Stimulated activated naive CD8-positive, alpha-beta T cell treated with anti-CD3 and anti-CD28 coated beads, Interleukin-15, Interleukin-2, amounts not matched to agents 100 ng/mL and 50 ng/mL, for 24 hours (primary cell): Measurements from ENCODE around the gene THNSL1.
"Not testable (repeated sequence)": the region's sequence is repeated elsewhere in the genome, so short reads cannot be mapped to it uniquely, and the experiment has no call there.

Source experiments
- H3K27ac Mint-ChIP-seq: one replicate; pipeline ENCODE4 v1.8.0; 2021; ENCODE audit warnings: mild to moderate bottlenecking, mixed read lengths
- H3K27me3 Mint-ChIP-seq: one replicate; pipeline ENCODE4 v1.8.0; 2021; ENCODE audit warnings: mixed read lengths
- H3K36me3 Mint-ChIP-seq: one replicate; pipeline ENCODE4 v1.8.0; 2021; ENCODE audit warnings: low read depth, mixed read lengths
- H3K4me1 Mint-ChIP-seq: one replicate; pipeline ENCODE4 v1.8.0; 2021; ENCODE audit warnings: low read depth, mixed read lengths
- H3K4me3 Mint-ChIP-seq: one replicate; pipeline ENCODE4 v1.8.0; 2021; ENCODE audit warnings: mild to moderate bottlenecking, mixed read lengths
- H3K9me3 Mint-ChIP-seq: one replicate; pipeline ENCODE4 v1.8.0; 2021; ENCODE audit warnings: mixed read lengths

The THNSL1 gene

DNA sequence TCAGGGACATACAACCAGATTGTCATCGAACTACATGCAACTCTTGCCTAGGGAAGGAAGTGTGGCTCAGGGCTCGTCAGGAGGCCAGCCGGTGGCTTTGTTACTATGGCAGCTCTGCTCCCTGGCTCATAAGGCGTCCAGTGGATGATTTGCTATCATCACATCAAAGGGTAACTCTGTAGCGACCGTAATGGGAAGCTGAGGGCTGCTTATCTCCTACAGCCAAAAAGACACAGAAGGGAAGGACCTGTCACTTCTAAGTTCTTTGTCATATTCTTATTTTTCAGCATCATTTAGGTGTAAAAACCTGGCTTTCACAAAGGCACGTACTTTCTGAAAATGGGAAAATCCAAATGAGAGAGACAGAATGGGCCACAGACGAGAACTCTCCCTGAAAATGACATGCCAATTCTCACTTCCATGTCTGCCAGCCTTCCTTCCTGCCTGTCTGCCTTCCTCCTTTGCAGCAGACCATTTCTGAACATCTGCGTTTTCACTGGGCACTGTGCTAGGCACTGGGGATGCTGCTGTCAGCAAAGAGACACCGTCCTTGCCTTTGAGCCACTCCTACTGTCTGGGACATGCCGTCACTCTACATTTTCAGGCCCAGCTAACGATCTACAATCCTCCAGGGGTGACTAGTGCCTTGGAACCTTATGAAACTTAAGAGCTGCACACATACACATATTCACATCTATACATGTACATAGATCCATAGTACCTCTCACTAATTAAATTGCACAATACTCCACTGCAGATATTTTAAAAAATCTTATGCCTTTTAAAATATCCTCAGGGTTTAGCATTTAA lies 27.4 kb upstream of the THNSL1 start:
- Mint-ChIP-seq H3K27ac (no peak overlapping the region), H3K27me3 (peaks cover 12% of the 10 kb centered on the region), H3K4me3 (no peak overlapping the region), H3K9me3 (no peaks in the 10 kb centered on the region), H3K4me1 (no peaks in the 10 kb centered on the region), H3K36me3 (no peaks in the 10 kb centered on the region)

GRCh38 chr10:24989867-24990266 lies 26.5 kb upstream of the THNSL1 start:
- Mint-ChIP-seq H3K9me3 (no peaks in the 10 kb centered on the region), H3K27me3 (peaks cover 12% of the 10 kb centered on the region), H3K4me1 (no peaks in the 10 kb centered on the region), H3K27ac (no peak overlapping the region), H3K36me3 (no peaks in the 10 kb centered on the region), H3K4me3 (no peak overlapping the region)

DNA sequence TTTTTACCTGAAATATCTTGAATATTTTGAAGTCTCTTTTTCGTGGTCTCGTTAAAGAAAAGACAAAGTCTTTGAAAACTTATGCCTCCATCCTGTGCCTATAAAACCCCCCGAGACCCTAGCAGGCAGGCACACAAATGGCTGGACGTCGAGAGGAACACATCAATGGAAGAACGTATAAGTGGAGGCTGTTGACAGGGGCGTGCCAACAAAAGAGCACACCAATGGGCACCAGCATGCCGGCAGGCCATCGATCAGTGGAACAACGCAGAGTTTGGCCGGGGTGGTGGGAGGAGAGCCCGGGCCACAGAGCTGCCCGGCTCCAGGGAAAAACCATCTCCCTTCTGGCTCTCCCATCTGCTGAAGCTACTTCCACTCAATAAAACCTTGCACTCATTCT lies 25.1 kb upstream of the THNSL1 start:
- H3K27me3 Mint-ChIP-seq, result peaks cover 12% of the 10 kb centered on the region
- no peak overlapping the region for H3K27ac Mint-ChIP-seq
- H3K9me3 Mint-ChIP-seq, result no peaks in the 10 kb centered on the region
- H3K4me3 Mint-ChIP-seq, result no peak overlapping the region
- no peaks in the 10 kb centered on the region for H3K4me1 Mint-ChIP-seq
- no peaks in the 10 kb centered on the region for H3K36me3 Mint-ChIP-seq

DNA sequence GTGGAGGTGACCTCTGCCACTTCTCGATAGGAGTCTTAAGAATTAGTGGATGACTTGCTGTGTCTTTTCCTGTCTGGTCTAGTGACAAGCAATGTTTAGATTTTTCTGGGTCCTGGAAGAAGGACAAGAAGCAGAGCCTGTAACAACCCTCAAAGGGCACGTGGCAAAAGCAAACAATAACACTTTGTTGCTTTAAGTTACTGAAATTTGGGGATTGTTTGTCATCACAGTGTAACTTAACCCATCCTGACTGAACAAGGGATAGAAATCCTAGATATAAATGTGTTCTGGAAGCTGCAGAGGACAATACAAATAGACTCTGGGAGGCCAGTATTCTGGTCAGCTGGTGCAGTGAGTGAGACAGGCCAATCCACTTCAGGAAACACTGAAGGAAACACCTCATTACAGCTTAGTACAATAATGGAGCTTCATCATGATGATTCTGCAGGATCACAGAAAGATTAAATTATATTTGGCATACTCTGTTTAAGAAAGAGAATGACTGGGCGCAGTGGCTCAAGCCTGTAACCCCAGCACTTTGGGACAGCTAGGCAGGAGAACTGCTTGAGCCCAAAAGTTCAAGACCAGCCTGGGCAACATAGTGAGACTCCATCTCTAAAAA lies 23.8 kb upstream of the THNSL1 start:
- H3K36me3 Mint-ChIP-seq, result no peaks in the 10 kb centered on the region
- H3K9me3 Mint-ChIP-seq, result no peaks in the 10 kb centered on the region
- no peaks in the 10 kb centered on the region for H3K4me1 Mint-ChIP-seq
- H3K27ac Mint-ChIP-seq, result no peak overlapping the region
- no peak overlapping the region for H3K4me3 Mint-ChIP-seq
- peaks cover 12% of the 10 kb centered on the region for H3K27me3 Mint-ChIP-seq

DNA sequence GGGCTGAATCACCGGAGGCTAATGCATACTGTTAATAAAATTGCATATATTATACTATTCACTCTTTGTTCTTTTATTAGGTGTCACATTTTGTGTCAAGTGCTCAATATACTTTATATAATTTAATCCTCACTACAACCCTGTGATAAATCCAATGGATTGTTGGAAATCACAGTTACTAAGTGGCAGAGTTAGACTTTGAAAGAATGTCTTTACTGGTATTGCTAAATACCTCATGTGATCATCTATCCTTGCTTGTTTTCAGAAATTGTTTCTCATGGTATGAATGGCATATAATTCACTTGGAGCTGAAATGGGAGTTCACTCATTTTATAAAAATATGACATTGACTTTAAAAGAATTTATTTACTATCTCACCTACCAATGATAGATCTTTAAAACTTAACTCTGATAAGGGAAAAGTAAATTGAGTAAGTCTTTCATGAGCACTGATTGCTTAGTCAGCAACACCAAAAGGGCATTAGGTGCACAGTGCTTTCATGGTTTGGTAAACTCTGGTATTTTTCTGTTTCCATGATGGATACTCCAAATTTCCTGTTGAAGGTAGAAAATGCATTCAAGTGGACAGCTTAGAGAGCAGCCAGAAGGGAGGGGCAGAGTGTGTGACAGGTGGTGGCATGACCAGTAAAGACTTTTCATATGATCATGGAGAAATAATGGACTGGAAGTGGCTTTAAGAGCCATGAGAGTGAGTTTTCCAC lies 23.0 kb upstream of the THNSL1 start:
- Mint-ChIP-seq H3K4me3 (no peak overlapping the region), H3K27me3 (peaks cover 12% of the 10 kb centered on the region), H3K27ac (no peak overlapping the region), H3K9me3 (no peaks in the 10 kb centered on the region), H3K36me3 (no peaks in the 10 kb centered on the region), H3K4me1 (no peaks in the 10 kb centered on the region)

- H3K27ac Mint-ChIP-seq, result no peak overlapping the region
- H3K4me3 Mint-ChIP-seq, result no peak overlapping the region
- no peaks in the 10 kb centered on the region for H3K36me3 Mint-ChIP-seq
Observed at GRCh38 chr10:24995072-24995471, 21.3 kb upstream of the THNSL1 start.

DNA sequence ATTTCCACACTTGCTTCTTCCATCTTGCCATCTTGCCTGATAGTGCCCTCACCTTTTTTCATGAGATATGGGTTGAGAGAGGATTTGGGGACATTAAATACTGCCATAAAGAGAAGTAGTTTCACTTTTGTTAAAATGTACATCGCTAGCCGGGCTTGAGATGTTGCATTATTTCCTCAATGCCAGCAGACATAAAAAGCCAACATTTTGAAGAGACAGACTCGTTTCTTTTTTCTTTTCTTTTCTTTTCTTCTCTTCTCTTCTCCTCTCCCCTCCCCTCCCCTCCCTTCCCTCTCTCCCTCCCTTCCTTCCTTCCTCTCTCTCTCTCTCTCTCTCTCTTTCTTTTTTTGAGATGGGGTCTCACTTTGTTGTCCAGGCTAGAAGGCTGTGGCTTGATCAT lies 18.4 kb upstream of the THNSL1 start:
- Mint-ChIP-seq H3K27ac (no peak overlapping the region), H3K9me3 (peaks cover 18% of the 10 kb centered on the region), H3K4me3 (no peak overlapping the region), H3K4me1 (no peaks in the 10 kb centered on the region), H3K27me3 (peaks cover 12% of the 10 kb centered on the region), H3K36me3 (peaks cover 3% of the 10 kb centered on the region)

More at GRCh38 chr10:24995072-24995471, 21.3 kb upstream of the THNSL1 start:
- no peaks in the 10 kb centered on the region for H3K4me1 Mint-ChIP-seq
- peaks cover 12% of the 10 kb centered on the region for H3K27me3 Mint-ChIP-seq
- no peaks in the 10 kb centered on the region for H3K9me3 Mint-ChIP-seq

DNA sequence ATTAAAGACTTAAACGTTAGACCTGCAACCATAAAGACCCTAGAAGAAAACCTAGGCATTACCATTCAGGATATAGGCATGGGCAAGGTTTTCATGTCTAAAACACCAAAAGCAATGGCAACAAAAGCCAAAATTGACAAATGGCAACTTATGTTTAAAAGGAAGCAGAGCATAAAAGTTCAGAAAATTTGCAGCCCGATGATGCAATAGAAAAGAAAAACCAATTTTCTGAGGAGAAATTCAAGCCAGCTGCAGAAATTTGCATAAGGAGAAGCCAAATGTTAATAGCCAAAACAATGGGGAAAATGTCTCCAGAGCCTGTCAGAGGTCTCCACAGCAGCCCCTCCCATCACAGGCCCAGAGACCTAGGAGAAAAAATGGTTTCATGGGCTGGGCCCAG lies 4.8 kb upstream of the THNSL1 start:
- not testable (repeated sequence) for H3K9me3 Mint-ChIP-seq, H3K36me3 Mint-ChIP-seq, H3K4me1 Mint-ChIP-seq, H3K27me3 Mint-ChIP-seq, H3K4me3 Mint-ChIP-seq, H3K27ac Mint-ChIP-seq

GRCh38 chr10:25014579-25014978 lies 1.8 kb upstream of the THNSL1 start:
- Mint-ChIP-seq H3K4me1 (peaks cover 23% of the 10 kb centered on the region), H3K27ac (no peak overlapping the region), H3K36me3 (peaks cover 3% of the 10 kb centered on the region), H3K27me3 (no peaks in the 10 kb centered on the region), H3K9me3 (no peaks in the 10 kb centered on the region), H3K4me3 (no peak overlapping the region)

GRCh38 chr10:25015828-25016375 lies 510 bp upstream of the THNSL1 start, which contains the start of gene ENKUR:
TSS of gene ENKUR (minus strand) at chr10:25016158. CDS start at chr10:25015936, 222 bp downstream.
- Mint-ChIP-seq H3K4me1 (peaks cover 23% of the 10 kb centered on the region), H3K9me3 (no peaks in the 10 kb centered on the region), H3K4me3 (peak within 1 kb of the TSS; percentile 91), H3K27ac (peak within 1 kb of the TSS; percentile 98), H3K36me3 (peaks cover 3% of the 10 kb centered on the region), H3K27me3 (no peaks in the 10 kb centered on the region)

GRCh38 chr10:25017154-25017590 lies 760 bp downstream of the THNSL1 start:
- no peaks in the 10 kb centered on the region for H3K27me3 Mint-ChIP-seq
- H3K4me1 Mint-ChIP-seq, result peaks cover 23% of the 10 kb centered on the region
- peak overlapping the region; percentile 98 for H3K27ac Mint-ChIP-seq
- peaks cover 3% of the 10 kb centered on the region for H3K36me3 Mint-ChIP-seq
- H3K4me3 Mint-ChIP-seq, result peak overlapping the region; percentile 91
- no peaks in the 10 kb centered on the region for H3K9me3 Mint-ChIP-seq

- peak overlapping the region; percentile 91 for H3K4me3 Mint-ChIP-seq
- H3K27ac Mint-ChIP-seq, result peak overlapping the region; percentile 98
- no peaks in the 10 kb centered on the region for H3K9me3 Mint-ChIP-seq
- peaks cover 23% of the 10 kb centered on the region for H3K4me1 Mint-ChIP-seq
- H3K27me3 Mint-ChIP-seq, result no peaks in the 10 kb centered on the region
- peaks cover 3% of the 10 kb centered on the region for H3K36me3 Mint-ChIP-seq
Observed at GRCh38 chr10:25017661-25018060, 1.2 kb downstream of the THNSL1 start.

- H3K9me3 Mint-ChIP-seq, result no peaks in the 10 kb centered on the region
- no peak overlapping the region for H3K27ac Mint-ChIP-seq
- H3K4me1 Mint-ChIP-seq, result peaks cover 23% of the 10 kb centered on the region
- H3K27me3 Mint-ChIP-seq, result no peaks in the 10 kb centered on the region
- peaks cover 10% of the 10 kb centered on the region for H3K36me3 Mint-ChIP-seq
- H3K4me3 Mint-ChIP-seq, result no peak overlapping the region
Observed at GRCh38 chr10:25018703-25019102, 2.3 kb downstream of the THNSL1 start.

GRCh38 chr10:25023278-25023677 lies 6.9 kb downstream of the THNSL1 start:
- no peak overlapping the region for H3K27ac Mint-ChIP-seq
- peaks cover 3% of the 10 kb centered on the region for H3K4me1 Mint-ChIP-seq
- H3K4me3 Mint-ChIP-seq, result no peak overlapping the region
- no peaks in the 10 kb centered on the region for H3K9me3 Mint-ChIP-seq
- H3K36me3 Mint-ChIP-seq, result peaks cover 16% of the 10 kb centered on the region
- H3K27me3 Mint-ChIP-seq, result no peaks in the 10 kb centered on the region

DNA sequence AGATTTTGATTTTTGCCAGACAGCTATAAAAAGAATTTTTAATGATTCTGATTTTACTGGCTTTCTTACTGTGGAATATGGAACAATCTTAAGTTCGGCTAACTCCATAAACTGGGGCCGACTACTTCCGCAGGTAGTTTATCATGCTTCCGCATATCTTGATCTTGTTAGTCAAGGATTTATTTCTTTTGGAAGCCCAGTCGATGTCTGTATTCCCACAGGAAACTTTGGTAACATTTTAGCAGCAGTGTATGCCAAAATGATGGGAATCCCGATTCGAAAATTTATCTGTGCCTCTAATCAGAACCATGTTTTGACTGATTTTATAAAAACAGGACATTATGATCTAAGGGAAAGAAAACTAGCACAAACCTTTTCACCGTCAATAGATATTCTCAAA lies 8.1 kb downstream of the THNSL1 start:
- Mint-ChIP-seq H3K36me3 (peaks cover 16% of the 10 kb centered on the region), H3K4me3 (no peak overlapping the region), H3K27me3 (no peaks in the 10 kb centered on the region), H3K27ac (no peak overlapping the region), H3K9me3 (no peaks in the 10 kb centered on the region), H3K4me1 (no peaks in the 10 kb centered on the region)
